Measurements from ENCODE around the gene SF3B2.
A peak's percentile ranks its signal among the peaks of the same experiment; 100 is the strongest.
"Not testable (repeated sequence)": the region's sequence is repeated elsewhere in the genome, so short reads cannot be mapped to it uniquely, and the experiment has no call there.

SF3B2 gene

GRCh38 chr11:66015936-66016792 is 36.0 kb upstream of the SF3B2 start:
- DNase-seq (ENCODE audit: low read depth), result no peak

DNA sequence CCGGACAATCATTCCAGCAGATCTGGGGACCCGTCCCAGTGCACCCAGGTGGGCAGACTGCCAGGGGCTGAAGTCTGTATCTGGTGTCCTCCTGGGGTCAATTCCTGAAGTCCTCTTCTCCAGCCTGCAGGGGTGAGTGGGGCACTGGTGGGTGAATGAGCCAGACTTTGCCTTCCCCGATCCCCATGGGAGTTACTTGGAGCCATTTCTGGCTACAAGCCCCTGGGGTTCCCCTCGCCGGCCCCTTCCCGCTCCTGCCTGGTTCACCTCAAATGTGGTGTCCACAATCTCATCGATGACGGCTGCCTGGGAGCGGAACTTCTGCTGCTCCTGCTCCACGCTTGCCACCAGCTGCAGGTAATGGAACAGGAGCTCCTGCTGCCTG is 35.4 kb upstream of the SF3B2 start:
- no peak for DNase-seq (ENCODE audit: low read depth)

- DNase-seq (ENCODE audit: low read depth), result no peak
These were observed 34.8 kb upstream of the SF3B2 start for GRCh38 chr11:66017321-66017720.

GRCh38 chr11:66020212-66020611 is 32.0 kb upstream of the SF3B2 start:
- DNase-seq (ENCODE audit: low read depth), result no peak

GRCh38 chr11:66020618-66021357 is 31.4 kb upstream of the SF3B2 start:
- no peak for DNase-seq (ENCODE audit: low read depth)

GRCh38 chr11:66022401-66023185 is 29.6 kb upstream of the SF3B2 start:
- DNase-seq (ENCODE audit: low read depth), result peak; percentile 78

- DNase-seq (ENCODE audit: low read depth), result not testable (repeated sequence)
These were observed 29.1 kb upstream of the SF3B2 start for GRCh38 chr11:66023186-66023440.

DNA sequence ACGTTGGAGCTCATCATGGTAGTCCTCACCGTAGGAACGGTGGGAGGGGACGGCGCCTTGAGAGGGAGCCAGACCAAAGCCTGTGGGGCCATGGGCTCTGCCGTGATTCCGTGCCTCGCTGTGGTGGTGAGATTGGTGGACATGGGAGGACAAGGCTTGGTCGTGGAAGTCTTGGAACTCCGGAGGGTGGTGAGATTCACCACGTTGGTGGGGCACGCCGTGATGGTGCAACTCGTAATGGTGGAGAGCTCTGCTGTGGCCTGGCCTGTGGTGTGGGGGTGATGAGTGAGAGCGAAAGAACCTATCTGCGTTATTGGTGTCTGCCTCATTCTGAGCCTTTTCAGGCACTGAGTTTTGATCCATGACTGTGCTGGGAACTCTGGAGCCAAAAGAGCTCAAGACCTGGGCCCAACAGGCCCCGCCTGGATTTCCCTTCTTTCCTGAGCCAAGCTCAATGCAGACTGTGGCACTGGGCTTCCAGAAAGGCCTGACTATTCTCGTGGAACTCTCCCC is 26.1 kb upstream of the SF3B2 start, which contains the start of gene CATSPER1:
TSS of gene CATSPER1 (minus strand) at position 463 of the 513 bp plus-strand sequence. CDS start at position 363, 100 bp downstream.
- no peak for DNase-seq (ENCODE audit: low read depth)

GRCh38 chr11:66032957-66033735 is 19.0 kb upstream of the SF3B2 start:
- DNase-seq (ENCODE audit: low read depth), result no peak

- no peak for DNase-seq (ENCODE audit: low read depth)
These were observed 16.4 kb upstream of the SF3B2 start for GRCh38 chr11:66035653-66036333.

- DNase-seq (ENCODE audit: low read depth), result no peak
These were observed 15.8 kb upstream of the SF3B2 start for GRCh38 chr11:66036334-66036710.

- no peak for DNase-seq (ENCODE audit: low read depth)
These were observed 14.8 kb upstream of the SF3B2 start for GRCh38 chr11:66037327-66037726.

DNA sequence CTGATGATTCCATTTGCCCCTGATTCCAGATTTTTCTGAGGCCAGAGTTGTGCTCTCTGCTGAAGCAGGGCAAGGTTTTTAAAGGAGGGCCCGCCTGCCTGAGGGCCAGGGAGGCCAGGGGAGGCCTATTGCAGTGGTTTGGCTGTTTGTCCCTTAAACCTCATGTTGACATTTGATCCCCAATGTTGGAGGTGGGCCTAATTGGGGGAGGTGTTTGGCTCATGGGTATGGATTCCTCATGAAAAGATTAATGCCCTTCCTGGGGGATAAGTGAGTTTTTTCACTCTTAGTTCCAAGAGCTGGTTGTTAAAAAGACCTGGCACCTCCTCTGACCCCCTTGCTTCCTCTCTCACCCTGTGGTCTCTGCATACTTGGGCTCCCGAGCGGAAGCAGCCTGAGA is 12.4 kb upstream of the SF3B2 start:
- DNase-seq (ENCODE audit: low read depth), result no peak

DNA sequence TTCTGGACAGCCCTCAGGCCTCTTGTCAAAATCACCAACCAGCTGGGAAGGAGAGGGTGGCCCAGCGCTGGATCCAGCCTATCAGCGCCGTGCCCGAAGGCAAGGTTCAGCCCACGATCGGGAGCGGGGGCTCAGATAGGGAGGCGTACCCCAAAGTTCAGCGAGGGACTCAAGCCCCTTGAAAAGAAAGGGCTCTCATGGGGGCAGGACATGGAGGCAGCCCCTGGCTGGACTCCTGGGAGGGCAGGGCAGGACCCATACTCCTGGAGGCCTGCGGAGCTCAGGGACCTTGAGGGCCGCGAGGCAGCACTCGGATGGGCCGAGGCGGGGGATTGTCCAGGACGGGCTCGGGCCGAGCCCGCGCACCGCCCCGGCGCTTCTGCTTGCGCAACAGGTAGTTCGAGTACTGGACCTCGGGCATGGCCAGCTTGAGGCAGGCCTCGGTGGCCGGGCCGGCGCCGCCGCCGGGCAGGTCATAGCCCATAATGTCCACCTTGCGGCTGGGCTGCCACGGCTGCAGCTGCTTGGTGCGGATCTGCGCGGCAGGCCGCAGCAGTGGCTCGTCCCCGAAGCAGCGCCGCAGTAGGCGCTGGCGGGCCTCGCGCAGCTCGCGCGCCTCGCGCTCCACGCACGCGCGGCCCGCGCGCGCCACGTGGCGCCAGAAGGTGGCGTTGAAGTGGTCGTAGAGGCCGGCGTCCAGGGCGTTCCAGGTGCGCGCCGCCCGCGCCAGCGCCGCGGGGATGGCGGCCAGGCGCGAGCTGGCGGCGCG is 9.8 kb upstream of the SF3B2 start:
- no peak for DNase-seq (ENCODE audit: low read depth)

DNA sequence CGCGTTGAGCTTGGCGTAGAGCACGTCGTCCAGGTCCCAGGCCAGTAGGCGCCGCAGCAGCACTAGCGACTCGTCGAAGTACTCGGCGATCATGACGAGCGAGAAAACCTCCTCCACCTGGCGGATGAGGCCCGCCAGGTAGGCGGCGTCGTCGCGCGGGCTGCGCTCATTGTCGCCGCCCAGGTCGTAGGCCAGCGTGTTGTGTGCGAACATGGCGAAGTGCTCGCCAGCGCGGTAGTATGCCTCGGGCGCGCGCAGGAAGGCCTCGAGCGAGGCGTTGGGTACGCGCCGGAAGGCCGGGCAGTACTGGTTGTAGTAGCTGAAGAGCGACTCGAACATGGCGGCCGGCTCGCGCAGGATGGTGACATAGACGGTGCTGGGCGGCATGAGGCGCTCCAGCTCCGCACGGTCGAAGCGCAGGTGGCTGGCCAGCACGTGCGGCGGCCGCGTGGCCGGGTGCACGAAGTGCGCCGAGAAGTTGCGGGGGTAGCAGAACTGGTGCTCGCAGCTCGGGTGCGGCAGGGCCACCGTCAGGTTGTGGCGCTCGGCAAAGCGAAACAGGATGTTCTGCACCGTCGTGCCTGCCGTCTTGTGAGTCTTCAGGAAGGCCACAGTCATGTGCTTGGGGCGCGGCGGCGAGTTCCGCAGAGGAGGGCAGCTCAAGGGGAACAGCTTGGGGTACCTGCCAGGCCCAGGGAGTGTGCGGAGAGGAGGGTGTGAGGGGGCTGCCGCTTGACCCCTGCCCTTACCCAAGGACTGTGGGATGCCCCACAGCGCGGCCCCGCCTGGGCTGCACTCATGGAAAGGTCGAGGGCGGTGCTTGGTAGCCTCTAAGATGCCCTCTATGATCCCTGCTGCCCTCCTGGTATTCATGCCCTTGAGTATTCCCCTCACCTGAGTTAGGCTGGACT is 8.9 kb upstream of the SF3B2 start:
- no peak for DNase-seq (ENCODE audit: low read depth)

DNA sequence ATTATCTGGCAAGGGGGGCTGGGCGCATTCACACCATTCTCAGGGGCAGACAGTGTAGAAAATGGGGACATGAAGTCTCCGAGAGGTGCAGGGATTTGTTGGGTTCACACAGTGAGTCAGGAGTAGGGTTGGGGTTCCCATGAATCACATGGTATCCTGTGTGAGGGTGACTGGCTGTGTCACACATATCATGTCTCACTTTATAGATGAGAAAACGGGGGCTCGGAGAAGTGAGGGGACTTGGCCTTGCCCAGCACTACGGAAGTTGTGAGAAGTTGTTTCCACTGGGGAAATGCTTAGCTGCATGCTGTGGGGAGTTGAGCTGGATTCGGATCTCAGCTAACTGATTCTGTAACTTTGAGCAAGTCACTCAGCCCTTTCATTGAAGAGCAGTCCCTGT is 7.4 kb upstream of the SF3B2 start:
- no peak for DNase-seq (ENCODE audit: low read depth)

- peak; percentile 76 for DNase-seq (ENCODE audit: low read depth)
These were observed 7.0 kb upstream of the SF3B2 start for GRCh38 chr11:66045177-66045639.

DNA sequence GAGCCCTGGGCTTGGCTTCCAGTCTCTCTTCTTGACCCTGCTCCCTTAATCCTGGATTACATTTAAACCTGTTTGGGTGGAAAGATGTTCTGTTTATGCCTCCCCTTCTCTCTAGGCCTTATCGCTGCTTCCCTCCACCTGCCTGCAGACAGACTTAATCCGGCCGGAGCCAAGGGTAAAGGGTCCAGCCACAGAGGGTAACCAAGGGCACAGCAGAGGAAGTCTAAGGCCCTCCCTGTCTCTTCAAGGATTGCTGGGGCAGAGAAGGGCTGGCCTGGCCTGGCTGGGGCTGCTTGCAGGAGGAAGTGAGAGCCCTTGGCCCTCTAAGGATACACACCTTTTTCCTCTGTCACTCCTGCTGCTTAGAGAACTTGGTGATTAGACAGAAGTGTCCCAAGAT is 5.3 kb upstream of the SF3B2 start:
- DNase-seq (ENCODE audit: low read depth), result no peak
